ENCODE results near the gene TSPAN9.

The TSPAN9 gene

DNA sequence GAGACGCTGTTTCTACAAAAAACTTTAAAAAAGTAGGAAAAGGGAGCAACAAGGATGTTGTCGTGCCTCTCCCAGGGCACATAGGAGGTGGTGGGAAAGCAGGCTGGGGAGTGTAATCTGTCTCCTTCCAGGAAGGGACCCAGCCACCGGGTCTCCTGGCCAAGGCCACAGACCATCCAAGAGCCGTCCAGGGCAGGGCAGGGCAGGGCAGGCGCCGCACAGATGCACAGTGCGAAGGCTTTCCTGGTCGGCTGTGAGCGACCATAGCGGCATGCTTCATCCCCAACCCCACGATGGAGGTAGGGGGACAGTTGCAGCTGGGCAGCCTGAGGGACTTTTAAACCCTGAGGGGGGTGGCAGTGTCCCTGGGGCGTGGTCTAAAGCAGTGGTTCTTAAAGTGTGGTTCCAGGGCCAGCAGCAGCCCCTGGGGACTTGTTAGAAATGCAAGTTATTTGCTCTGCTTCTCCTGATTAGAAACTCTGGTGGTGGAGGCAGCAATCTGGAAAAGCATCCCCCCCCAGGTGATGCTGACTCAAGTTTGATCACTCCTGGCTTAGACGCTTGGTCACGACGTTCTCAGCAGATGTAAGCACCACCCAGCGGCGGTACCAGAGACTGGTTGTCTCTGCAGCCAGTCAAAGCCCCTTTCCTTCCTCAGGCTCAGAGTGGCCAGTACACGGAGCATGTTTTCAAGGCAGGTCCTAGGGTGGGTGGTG lies 216.4 kb downstream of the TSPAN9 start:
- H3K4me1 ChIP-seq = no peaks in the 10 kb centered on the region
- no peaks in the 10 kb centered on the region for H3K27me3 ChIP-seq (ENCODE audit: control insufficient read depth, insufficient read depth, low read length)
- no peaks in the 10 kb centered on the region for H3K9me3 ChIP-seq (ENCODE audit: control insufficient read depth, low read length)
- H3K27ac ChIP-seq = no peak overlapping the region
- TF ChIP-seq, protein P1, sequence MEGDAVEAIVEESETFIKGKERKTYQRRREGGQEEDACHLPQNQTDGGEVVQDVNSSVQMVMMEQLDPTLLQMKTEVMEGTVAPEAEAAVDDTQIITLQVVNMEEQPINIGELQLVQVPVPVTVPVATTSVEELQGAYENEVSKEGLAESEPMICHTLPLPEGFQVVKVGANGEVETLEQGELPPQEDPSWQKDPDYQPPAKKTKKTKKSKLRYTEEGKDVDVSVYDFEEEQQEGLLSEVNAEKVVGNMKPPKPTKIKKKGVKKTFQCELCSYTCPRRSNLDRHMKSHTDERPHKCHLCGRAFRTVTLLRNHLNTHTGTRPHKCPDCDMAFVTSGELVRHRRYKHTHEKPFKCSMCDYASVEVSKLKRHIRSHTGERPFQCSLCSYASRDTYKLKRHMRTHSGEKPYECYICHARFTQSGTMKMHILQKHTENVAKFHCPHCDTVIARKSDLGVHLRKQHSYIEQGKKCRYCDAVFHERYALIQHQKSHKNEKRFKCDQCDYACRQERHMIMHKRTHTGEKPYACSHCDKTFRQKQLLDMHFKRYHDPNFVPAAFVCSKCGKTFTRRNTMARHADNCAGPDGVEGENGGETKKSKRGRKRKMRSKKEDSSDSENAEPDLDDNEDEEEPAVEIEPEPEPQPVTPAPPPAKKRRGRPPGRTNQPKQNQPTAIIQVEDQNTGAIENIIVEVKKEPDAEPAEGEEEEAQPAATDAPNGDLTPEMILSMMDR (IDR thresholded peaks at IDR 0.05) = no peak
- H3K4me3 ChIP-seq (ENCODE audit: low read depth, low read length) = no peak overlapping the region
- H3K9ac ChIP-seq = no peak overlapping the region
- H3K4me2 ChIP-seq (ENCODE audit: low read length) = no peak overlapping the region
- no peaks in the 10 kb centered on the region for H3K79me2 ChIP-seq
- H3K36me3 ChIP-seq (ENCODE audit: control insufficient read depth, insufficient read depth, low read length) = no peaks in the 10 kb centered on the region
- H2AFZ ChIP-seq = no peak overlapping the region

DNA sequence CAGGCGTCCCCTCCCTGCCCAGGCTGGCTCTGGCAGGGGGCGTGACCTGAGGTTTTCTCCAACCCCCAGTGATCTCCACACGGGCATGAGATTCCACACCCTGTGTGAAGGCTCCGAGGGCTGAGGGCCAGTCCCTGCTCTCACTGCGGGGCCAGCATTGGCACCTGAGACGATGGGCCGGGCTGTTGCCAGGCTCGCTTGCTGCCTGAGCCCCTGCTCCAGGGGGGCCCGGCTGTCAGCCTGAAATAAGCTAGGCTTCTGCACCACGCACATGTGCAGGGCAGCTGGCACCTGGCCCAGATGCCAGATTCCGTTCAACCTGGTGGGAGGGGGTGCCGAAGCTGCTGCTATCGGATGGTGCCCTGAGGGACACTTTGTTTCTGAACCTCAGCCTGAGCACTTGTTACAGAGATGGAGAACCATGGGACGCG lies 217.3 kb downstream of the TSPAN9 start:
- Histone ChIP-seq H3K4me1 (no peaks in the 10 kb centered on the region), H2AFZ (no peak overlapping the region), H3K4me2 (ENCODE audit: low read length) (no peak overlapping the region), H3K27me3 (ENCODE audit: control insufficient read depth, insufficient read depth, low read length) (no peaks in the 10 kb centered on the region), H3K79me2 (no peaks in the 10 kb centered on the region), H3K4me3 (ENCODE audit: low read depth, low read length) (no peak overlapping the region), H3K9ac (no peak overlapping the region), H3K27ac (no peak overlapping the region), H3K36me3 (ENCODE audit: control insufficient read depth, insufficient read depth, low read length) (no peaks in the 10 kb centered on the region), H3K9me3 (ENCODE audit: control insufficient read depth, low read length) (no peaks in the 10 kb centered on the region)
- TF ChIP-seq, protein P1 (IDR thresholded peaks at IDR 0.05) = no peak

DNA sequence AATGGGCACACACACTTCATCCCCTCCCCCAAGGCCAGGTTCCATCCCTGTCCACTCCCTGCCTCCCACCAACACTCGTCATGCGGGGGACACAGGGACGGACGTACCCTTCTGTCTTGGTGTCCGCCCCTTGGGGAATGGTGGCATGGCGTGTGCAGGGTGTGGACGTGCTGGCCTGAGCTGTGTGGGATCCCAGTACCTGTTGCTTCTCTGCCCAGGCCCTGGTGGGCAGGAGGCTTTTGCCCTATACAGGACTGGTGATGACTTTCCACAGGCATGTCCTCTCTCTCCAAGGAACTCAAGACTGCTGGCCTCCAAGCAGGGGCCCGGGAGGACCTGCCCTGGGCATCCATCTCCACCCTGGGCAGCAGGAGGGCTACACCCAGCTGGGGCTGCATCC lies 218.0 kb downstream of the TSPAN9 start:
- Histone ChIP-seq H3K27me3 (ENCODE audit: control insufficient read depth, insufficient read depth, low read length) (no peaks in the 10 kb centered on the region), H3K9me3 (ENCODE audit: control insufficient read depth, low read length) (no peaks in the 10 kb centered on the region), H3K27ac (no peak overlapping the region), H3K9ac (no peak overlapping the region), H3K4me3 (ENCODE audit: low read depth, low read length) (no peak overlapping the region), H2AFZ (no peak overlapping the region), H3K4me2 (ENCODE audit: low read length) (no peak overlapping the region), H3K4me1 (peaks cover 2% of the 10 kb centered on the region), H3K79me2 (no peaks in the 10 kb centered on the region), H3K36me3 (ENCODE audit: control insufficient read depth, insufficient read depth, low read length) (no peaks in the 10 kb centered on the region)
- TF ChIP-seq, protein P1 (IDR thresholded peaks at IDR 0.05) = no peak

DNA sequence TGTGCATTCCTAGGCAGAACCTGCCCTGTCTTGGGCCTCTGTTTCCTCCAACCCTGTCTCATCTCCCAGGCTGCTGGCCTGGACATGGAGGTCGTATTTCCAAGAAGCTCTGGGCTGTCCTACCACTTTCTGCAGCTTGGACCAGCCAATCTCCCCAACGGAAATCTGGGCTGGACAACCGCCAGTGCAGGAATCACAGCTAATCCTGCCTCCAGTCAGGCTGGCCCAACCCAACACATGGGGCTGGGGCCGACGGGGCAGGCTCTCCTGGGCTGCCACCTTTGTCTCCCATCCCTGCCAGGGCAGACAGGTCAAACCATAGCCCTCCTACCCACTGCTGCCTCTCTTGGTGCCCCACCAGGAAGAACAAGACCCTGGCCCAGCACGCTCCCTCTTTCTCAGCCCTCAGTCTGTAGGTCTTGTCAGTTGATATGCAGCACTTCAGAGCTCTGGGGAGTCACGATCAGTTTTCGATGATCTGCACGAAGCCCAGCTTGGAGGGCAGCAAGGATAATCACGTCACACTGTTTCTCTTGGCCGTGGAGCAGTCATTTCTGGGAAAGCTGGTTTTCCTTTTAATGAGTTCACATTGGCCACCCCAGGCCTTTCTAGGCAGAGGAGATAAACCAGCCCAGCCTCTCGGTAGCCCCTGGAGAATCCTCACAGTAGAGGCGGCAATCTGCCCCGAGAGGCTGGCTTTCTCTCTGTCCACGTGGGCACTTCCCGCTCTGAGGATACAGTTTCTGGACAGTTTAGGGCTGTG lies 218.6 kb downstream of the TSPAN9 start:
- H3K27ac ChIP-seq = no peak overlapping the region
- no peak overlapping the region for H3K4me3 ChIP-seq (ENCODE audit: low read depth, low read length)
- no peaks in the 10 kb centered on the region for H3K79me2 ChIP-seq
- no peaks in the 10 kb centered on the region for H3K9me3 ChIP-seq (ENCODE audit: control insufficient read depth, low read length)
- H3K4me2 ChIP-seq (ENCODE audit: low read length) = no peak overlapping the region
- H2AFZ ChIP-seq = no peak overlapping the region
- peaks cover 5% of the 10 kb centered on the region for H3K4me1 ChIP-seq
- TF ChIP-seq, protein P1 (IDR thresholded peaks at IDR 0.05) = no peak
- no peaks in the 10 kb centered on the region for H3K36me3 ChIP-seq (ENCODE audit: control insufficient read depth, insufficient read depth, low read length)
- no peaks in the 10 kb centered on the region for H3K27me3 ChIP-seq (ENCODE audit: control insufficient read depth, insufficient read depth, low read length)
- H3K9ac ChIP-seq = no peak overlapping the region
